GM18526 (cell line): ENCODE data around the gene DSTYK.

Experiments
- POLR2A ChIP-seq: IDR thresholded peaks from 3 replicates; pipeline ENCODE4 v1.6.1; 2011; ENCODE audit not compliant: insufficient read length; ENCODE audit errors: extremely low read depth

The DSTYK gene

GRCh38 chr1:205229916-205230700 lies 18.6 kb upstream of the DSTYK start:
- no peak for TF ChIP-seq POLR2A

- TF ChIP-seq POLR2A = no peak
These were observed 17.9 kb upstream of the DSTYK start for GRCh38 chr1:205229399-205229871.

- TF ChIP-seq POLR2A = no peak
These were observed 16.6 kb upstream of the DSTYK start for GRCh38 chr1:205228093-205228521.

GRCh38 chr1:205227584-205228013 lies 16.1 kb upstream of the DSTYK start, which contains the start of gene TMCC2:
TMCC2 (plus strand) TSS chr1:205227946; CDS start chr1:205228565, 619 bp downstream.
- no peak for TF ChIP-seq POLR2A

- no peak for TF ChIP-seq POLR2A
These were observed 15.5 kb upstream of the DSTYK start for GRCh38 chr1:205226868-205227583.

GRCh38 chr1:205225901-205226765 lies 14.6 kb upstream of the DSTYK start:
- TF ChIP-seq POLR2A = no peak

- no peak for TF ChIP-seq POLR2A
These were observed 13.2 kb upstream of the DSTYK start for GRCh38 chr1:205224736-205225135.

GRCh38 chr1:205220421-205220820 lies 8.9 kb upstream of the DSTYK start:
- TF ChIP-seq POLR2A = no peak

GRCh38 chr1:205217418-205217817 lies 5.9 kb upstream of the DSTYK start:
- TF ChIP-seq POLR2A = no peak

- TF ChIP-seq POLR2A = no peak
These were observed 5.1 kb upstream of the DSTYK start for GRCh38 chr1:205216588-205216987.

GRCh38 chr1:205214756-205215155 lies 3.3 kb upstream of the DSTYK start:
- no peak for TF ChIP-seq POLR2A

GRCh38 chr1:205211839-205212536 lies 486 bp upstream of the DSTYK start:
- no peak for TF ChIP-seq POLR2A

- TF ChIP-seq POLR2A = no peak
These were observed 740 bp downstream of the DSTYK start for GRCh38 chr1:205210756-205211168.

GRCh38 chr1:205208811-205209210 lies 2.7 kb downstream of the DSTYK start:
- no peak for TF ChIP-seq POLR2A

- TF ChIP-seq POLR2A = no peak
These were observed 6.4 kb downstream of the DSTYK start for GRCh38 chr1:205205055-205205454.
